ENCODE results near the gene USH1C. TPM values are rescaled to one million over a fixed set of nuclear protein-coding genes. Genes with fewer than 3 reads are reported as not detected.
A peak's percentile ranks its signal among the peaks of the same experiment; 100 is the strongest.

Gene USH1C
- total and polyA plus RNA-seq, 4 donors = 3.1 to 5.3 (median 3.5) TPM

DNA sequence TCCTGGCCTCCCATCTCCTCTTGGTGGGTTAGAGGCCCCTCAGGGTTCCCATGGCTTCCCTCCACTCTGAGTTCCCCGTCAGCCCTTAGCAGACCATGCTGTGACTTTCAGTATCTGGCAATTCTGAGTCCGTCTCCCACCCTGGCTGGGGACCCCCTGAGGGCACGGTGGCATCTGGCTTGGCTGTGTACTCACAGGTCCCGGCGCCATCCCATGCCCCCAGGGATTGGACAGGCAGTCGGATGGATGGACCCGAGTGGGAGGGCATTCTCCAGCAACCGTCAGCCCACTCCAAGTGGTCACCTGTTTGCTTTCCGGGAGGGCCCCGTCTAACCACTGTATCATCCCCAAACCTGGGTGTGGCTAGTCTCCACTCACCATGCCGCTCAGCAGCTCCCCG lies 43.5 kb downstream of the USH1C start:
- Histone ChIP-seq H3K4me3 (ENCODE audit: low read depth, low read length) (no peak overlapping the region), H3K9me3 (ENCODE audit: control insufficient read depth, insufficient read depth, low read length) (no peaks in the 10 kb centered on the region), H3K36me3 (ENCODE audit: control insufficient read depth, insufficient read depth, low read length) (no peaks in the 10 kb centered on the region), H3K27ac (ENCODE audit: low read depth, low read length) (no peak overlapping the region), H3K27me3 (ENCODE audit: control insufficient read depth, insufficient read depth, low read length) (no peaks in the 10 kb centered on the region), H3K4me1 (ENCODE audit: control insufficient read depth, insufficient read depth, low read length) (peaks cover 7% of the 10 kb centered on the region)
- no peak for DNase-seq (ENCODE audit: low read depth in 4 of 6, low spot score in 6 of 6)
- 90% methylated on average over 12 of the region's 12 CpGs for WGBS (ENCODE audit: insufficient coverage)

DNA sequence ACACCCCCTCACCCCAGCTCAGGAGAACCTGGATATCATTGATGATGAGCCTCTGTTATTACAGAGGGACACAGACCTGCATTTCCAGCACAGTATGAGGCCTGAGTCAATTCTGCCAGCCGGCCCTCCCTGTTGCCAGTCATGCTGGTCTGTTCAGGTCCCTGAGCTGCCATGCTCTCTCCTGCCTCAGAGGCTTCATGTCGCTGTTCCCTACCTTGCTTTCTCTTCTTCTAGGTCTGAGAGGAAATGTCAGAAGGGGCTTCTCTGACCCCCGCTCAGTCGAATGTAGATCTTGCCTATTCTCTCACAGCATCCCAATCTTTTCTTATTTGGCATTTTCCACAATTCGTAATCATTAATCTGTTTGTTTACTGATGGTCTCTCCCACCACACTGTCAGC lies 45.7 kb downstream of the USH1C start:
- no peaks in the 10 kb centered on the region for H3K9me3 ChIP-seq (ENCODE audit: control insufficient read depth, insufficient read depth, low read length)
- H3K4me1 ChIP-seq (ENCODE audit: control insufficient read depth, insufficient read depth, low read length) = peaks cover 2% of the 10 kb centered on the region
- 62% methylated on average over 4 of the region's 5 CpGs for WGBS (ENCODE audit: insufficient coverage)
- H3K4me3 ChIP-seq (ENCODE audit: low read depth, low read length) = no peak overlapping the region
- no peaks in the 10 kb centered on the region for H3K27me3 ChIP-seq (ENCODE audit: control insufficient read depth, insufficient read depth, low read length)
- no peak overlapping the region for H3K27ac ChIP-seq (ENCODE audit: low read depth, low read length)
- no peaks in the 10 kb centered on the region for H3K36me3 ChIP-seq (ENCODE audit: control insufficient read depth, insufficient read depth, low read length)
- DNase-seq (ENCODE audit: low read depth in 4 of 6, low spot score in 6 of 6) = peak in 1 of 6 donors; percentile 64

DNA sequence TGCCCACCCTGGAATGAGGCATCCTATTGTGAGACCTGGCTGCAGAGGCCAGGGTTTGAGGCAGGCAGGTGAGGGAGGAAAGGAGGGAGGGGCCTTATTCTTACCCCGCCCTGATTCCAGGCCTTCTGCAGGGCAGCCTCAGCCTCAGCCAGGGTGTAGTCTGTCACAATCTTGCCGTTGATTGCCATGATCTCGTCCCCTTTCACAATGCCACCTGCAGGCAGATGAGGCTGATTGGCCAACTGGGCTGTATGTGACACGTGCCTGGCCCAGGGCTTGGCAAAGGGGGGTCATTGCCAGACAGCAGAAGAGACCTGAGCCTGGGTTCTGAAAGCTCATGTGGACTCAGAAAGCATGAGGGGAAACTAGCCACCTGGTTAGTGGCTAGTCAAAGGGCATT lies 46.2 kb downstream of the USH1C start:
- H3K4me1 ChIP-seq (ENCODE audit: control insufficient read depth, insufficient read depth, low read length) = peaks cover 2% of the 10 kb centered on the region
- H3K36me3 ChIP-seq (ENCODE audit: control insufficient read depth, insufficient read depth, low read length) = no peaks in the 10 kb centered on the region
- no peaks in the 10 kb centered on the region for H3K27me3 ChIP-seq (ENCODE audit: control insufficient read depth, insufficient read depth, low read length)
- no peak overlapping the region for H3K27ac ChIP-seq (ENCODE audit: low read depth, low read length)
- WGBS (ENCODE audit: insufficient coverage) = 22% methylated on average over 3 of the region's 4 CpGs
- DNase-seq (ENCODE audit: low read depth in 4 of 6, low spot score in 6 of 6) = no peak
- no peak overlapping the region for H3K4me3 ChIP-seq (ENCODE audit: low read depth, low read length)
- H3K9me3 ChIP-seq (ENCODE audit: control insufficient read depth, insufficient read depth, low read length) = no peaks in the 10 kb centered on the region

DNA sequence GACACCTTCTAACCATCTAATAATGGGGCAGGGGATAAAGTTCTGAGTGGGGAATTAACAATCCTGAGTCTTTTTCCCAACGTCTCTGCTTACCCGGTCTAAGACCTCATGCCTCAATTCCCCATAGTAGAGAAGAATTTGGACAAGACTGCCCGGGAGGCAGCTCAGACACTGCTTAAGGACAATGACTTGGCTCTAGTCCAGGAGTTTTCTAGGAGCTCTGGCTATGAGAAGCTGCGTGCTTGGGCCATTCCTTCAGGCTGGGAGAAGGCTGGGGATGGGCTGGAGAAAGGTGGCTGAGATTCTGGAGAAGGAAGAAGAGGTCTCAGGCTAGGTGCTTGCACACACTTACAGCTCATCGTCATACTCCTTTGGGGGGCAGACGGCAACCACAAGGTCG lies 47.8 kb downstream of the USH1C start:
- peak in 1 of 6 donors; percentile 43 for DNase-seq (ENCODE audit: low read depth in 4 of 6, low spot score in 6 of 6)
- Histone ChIP-seq H3K36me3 (ENCODE audit: control insufficient read depth, insufficient read depth, low read length) (no peaks in the 10 kb centered on the region), H3K4me1 (ENCODE audit: control insufficient read depth, insufficient read depth, low read length) (peaks cover 2% of the 10 kb centered on the region), H3K27me3 (ENCODE audit: control insufficient read depth, insufficient read depth, low read length) (no peaks in the 10 kb centered on the region), H3K27ac (ENCODE audit: low read depth, low read length) (no peak overlapping the region), H3K9me3 (ENCODE audit: control insufficient read depth, insufficient read depth, low read length) (no peaks in the 10 kb centered on the region), H3K4me3 (ENCODE audit: low read depth, low read length) (no peak overlapping the region)
- 67% methylated on average over 5 of the region's 7 CpGs for WGBS (ENCODE audit: insufficient coverage)

DNA sequence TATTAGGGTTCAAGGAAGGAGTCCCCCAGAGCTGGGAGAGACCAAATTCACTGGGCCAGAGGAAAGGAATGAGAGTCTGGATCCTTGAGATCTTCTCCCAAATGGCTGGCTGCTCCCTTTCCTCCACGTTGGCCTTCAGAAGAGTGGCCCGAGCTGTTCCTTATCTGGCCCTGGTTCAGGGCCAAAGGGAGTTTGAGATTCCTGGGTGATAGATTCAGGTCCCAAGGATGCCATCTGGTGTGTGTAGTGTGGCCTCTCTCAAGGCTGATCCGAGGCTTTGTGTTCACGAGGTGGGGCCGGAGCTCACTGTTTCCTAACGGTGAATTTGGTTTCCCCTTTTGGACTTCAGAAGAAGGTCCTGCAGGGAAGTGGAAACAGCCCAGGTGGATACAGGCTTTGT lies 50.2 kb downstream of the USH1C start:
- peaks cover 2% of the 10 kb centered on the region for H3K4me1 ChIP-seq (ENCODE audit: control insufficient read depth, insufficient read depth, low read length)
- H3K27ac ChIP-seq (ENCODE audit: low read depth, low read length) = no peak overlapping the region
- H3K27me3 ChIP-seq (ENCODE audit: control insufficient read depth, insufficient read depth, low read length) = no peaks in the 10 kb centered on the region
- DNase-seq (ENCODE audit: low read depth in 4 of 6, low spot score in 6 of 6) = no peak
- 93% methylated on average over 4 of the region's 6 CpGs for WGBS (ENCODE audit: insufficient coverage)
- no peaks in the 10 kb centered on the region for H3K36me3 ChIP-seq (ENCODE audit: control insufficient read depth, insufficient read depth, low read length)
- H3K4me3 ChIP-seq (ENCODE audit: low read depth, low read length) = no peak overlapping the region
- no peaks in the 10 kb centered on the region for H3K9me3 ChIP-seq (ENCODE audit: control insufficient read depth, insufficient read depth, low read length)

DNA sequence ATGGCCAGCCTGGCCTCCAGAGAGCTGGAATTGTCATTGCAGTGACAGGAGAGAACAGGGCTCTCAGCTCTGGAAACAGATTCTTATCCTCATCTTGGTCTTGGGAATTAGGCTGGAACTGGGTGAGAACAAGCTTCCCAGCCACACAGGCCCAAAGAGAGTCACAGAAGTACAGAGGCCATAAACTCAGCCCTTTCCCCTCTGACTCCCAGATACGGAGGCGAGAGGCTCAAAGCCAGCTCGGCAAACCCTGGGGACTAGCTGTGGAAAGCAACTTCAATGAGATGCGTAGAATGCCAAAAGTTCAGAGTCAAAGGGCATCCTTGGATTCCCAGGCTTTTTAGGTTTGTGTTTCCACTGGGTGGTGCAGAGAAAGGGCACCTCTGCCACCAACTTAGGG lies 53.3 kb downstream of the USH1C start:
- no peak overlapping the region for H3K4me3 ChIP-seq (ENCODE audit: low read depth, low read length)
- peaks cover 2% of the 10 kb centered on the region for H3K4me1 ChIP-seq (ENCODE audit: control insufficient read depth, insufficient read depth, low read length)
- no peak overlapping the region for H3K27ac ChIP-seq (ENCODE audit: low read depth, low read length)
- no CpG with 5 or more reads among the region's 4 CpGs for WGBS (ENCODE audit: insufficient coverage)
- H3K9me3 ChIP-seq (ENCODE audit: control insufficient read depth, insufficient read depth, low read length) = no peaks in the 10 kb centered on the region
- H3K27me3 ChIP-seq (ENCODE audit: control insufficient read depth, insufficient read depth, low read length) = no peaks in the 10 kb centered on the region
- DNase-seq (ENCODE audit: low read depth in 4 of 6, low spot score in 6 of 6) = no peak
- no peaks in the 10 kb centered on the region for H3K36me3 ChIP-seq (ENCODE audit: control insufficient read depth, insufficient read depth, low read length)

DNA sequence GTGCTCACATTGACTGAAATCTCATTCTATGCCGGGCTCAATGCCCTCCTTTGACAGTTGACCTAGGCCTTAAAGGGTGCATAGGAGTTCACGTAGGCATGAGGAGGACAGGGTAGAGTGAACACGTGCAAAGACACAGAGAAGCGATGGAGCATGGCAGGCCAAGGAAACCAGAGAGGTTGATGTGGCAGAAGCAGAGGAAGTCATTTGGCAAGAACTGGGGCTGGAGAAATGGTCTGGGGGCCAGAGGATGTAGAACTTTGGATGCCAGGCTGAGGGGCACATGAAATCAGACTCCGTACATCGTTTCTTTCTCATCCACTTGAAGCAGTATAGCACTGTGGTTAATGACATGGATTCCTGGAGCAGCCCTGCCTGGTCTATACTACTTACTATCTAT lies 54.0 kb downstream of the USH1C start:
- Histone ChIP-seq H3K36me3 (ENCODE audit: control insufficient read depth, insufficient read depth, low read length) (no peaks in the 10 kb centered on the region), H3K27ac (ENCODE audit: low read depth, low read length) (no peak overlapping the region), H3K27me3 (ENCODE audit: control insufficient read depth, insufficient read depth, low read length) (no peaks in the 10 kb centered on the region), H3K4me1 (ENCODE audit: control insufficient read depth, insufficient read depth, low read length) (peaks cover 2% of the 10 kb centered on the region), H3K9me3 (ENCODE audit: control insufficient read depth, insufficient read depth, low read length) (no peaks in the 10 kb centered on the region), H3K4me3 (ENCODE audit: low read depth, low read length) (no peak overlapping the region)
- no peak for DNase-seq (ENCODE audit: low read depth in 4 of 6, low spot score in 6 of 6)
- 87% methylated on average over 4 of the region's 6 CpGs for WGBS (ENCODE audit: insufficient coverage)

DNA sequence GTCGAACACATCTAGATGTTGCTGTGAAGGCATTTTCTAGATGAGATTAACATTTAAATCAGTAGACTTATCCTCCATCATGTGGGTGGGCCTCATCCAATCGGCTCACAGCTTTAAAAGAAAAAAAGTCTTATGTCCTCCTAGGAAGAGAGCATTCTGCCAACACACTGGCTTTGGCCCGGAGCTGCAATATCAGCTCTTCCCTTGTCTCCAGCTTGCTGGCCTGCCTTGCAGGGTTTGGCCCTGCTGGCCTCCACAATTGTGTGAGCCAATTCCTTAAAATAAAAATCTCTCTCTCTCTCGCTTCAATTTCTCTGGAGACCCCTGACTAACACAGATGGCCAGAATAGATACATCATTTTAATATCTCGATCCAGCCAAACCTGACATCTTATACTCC lies 54.5 kb downstream of the USH1C start:
- peak in 1 of 6 donors; percentile 44 for DNase-seq (ENCODE audit: low read depth in 4 of 6, low spot score in 6 of 6)

DNA sequence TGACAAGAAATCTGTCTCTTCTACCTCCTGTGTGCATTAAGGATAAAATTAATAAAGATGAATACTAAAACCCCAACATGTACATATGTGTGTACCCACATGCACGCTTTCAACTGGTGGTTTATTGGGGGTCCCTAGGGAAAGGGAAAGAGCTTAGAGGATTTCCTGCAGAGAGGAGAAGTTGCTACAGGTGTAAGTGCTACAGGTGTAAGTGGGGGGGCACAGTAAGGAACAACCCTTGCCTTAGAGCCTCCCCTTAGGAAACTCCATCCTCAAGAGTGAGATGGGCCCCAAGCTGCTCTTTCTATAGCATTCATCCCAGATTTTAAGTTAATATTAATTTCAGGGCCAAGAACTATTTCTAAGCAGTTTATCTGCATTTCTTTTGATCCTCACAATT lies 55.7 kb downstream of the USH1C start:
- H3K36me3 ChIP-seq (ENCODE audit: control insufficient read depth, insufficient read depth, low read length) = no peaks in the 10 kb centered on the region
- H3K9me3 ChIP-seq (ENCODE audit: control insufficient read depth, insufficient read depth, low read length) = no peaks in the 10 kb centered on the region
- H3K4me1 ChIP-seq (ENCODE audit: control insufficient read depth, insufficient read depth, low read length) = no peaks in the 10 kb centered on the region
- WGBS (ENCODE audit: insufficient coverage) = no CpG with 5 or more reads among the region's 1 CpG
- H3K4me3 ChIP-seq (ENCODE audit: low read depth, low read length) = no peak overlapping the region
- DNase-seq (ENCODE audit: low read depth in 4 of 6, low spot score in 6 of 6) = no peak
- H3K27me3 ChIP-seq (ENCODE audit: control insufficient read depth, insufficient read depth, low read length) = no peaks in the 10 kb centered on the region
- H3K27ac ChIP-seq (ENCODE audit: low read depth, low read length) = no peak overlapping the region

More for the DNA sequence above, 54.5 kb downstream of the USH1C start:
- no peaks in the 10 kb centered on the region for H3K36me3 ChIP-seq (ENCODE audit: control insufficient read depth, insufficient read depth, low read length)
- no peak overlapping the region for H3K4me3 ChIP-seq (ENCODE audit: low read depth, low read length)
- H3K27me3 ChIP-seq (ENCODE audit: control insufficient read depth, insufficient read depth, low read length) = no peaks in the 10 kb centered on the region
- no peak overlapping the region for H3K27ac ChIP-seq (ENCODE audit: low read depth, low read length)
- WGBS (ENCODE audit: insufficient coverage) = 79% methylated on average over 3 of the region's 5 CpGs
- no peaks in the 10 kb centered on the region for H3K4me1 ChIP-seq (ENCODE audit: control insufficient read depth, insufficient read depth, low read length)
- no peaks in the 10 kb centered on the region for H3K9me3 ChIP-seq (ENCODE audit: control insufficient read depth, insufficient read depth, low read length)

DNA sequence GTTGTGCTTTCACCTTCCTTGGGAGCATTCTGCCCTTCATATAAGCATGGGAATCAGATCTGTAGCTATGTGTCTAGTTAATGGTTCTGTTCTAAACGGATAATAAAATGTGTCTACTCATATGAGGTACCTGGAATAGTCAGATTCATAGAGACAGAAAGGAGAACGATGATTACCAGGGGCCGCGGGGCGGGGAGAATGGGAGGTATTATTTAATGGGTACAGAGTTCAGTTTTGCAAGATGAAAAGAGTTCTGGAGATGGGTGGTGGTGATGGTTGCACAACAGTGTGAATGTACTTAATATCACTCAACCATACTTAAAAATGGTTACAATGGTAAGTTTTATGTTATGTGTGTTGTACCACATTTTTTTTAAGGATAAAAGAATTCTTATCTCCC lies 57.6 kb downstream of the USH1C start:
- Histone ChIP-seq H3K36me3 (ENCODE audit: control insufficient read depth, insufficient read depth, low read length) (no peaks in the 10 kb centered on the region), H3K27me3 (ENCODE audit: control insufficient read depth, insufficient read depth, low read length) (no peaks in the 10 kb centered on the region), H3K9me3 (ENCODE audit: control insufficient read depth, insufficient read depth, low read length) (no peaks in the 10 kb centered on the region), H3K27ac (ENCODE audit: low read depth, low read length) (no peak overlapping the region), H3K4me3 (ENCODE audit: low read depth, low read length) (no peak overlapping the region), H3K4me1 (ENCODE audit: control insufficient read depth, insufficient read depth, low read length) (no peaks in the 10 kb centered on the region)
- DNase-seq (ENCODE audit: low read depth in 4 of 6, low spot score in 6 of 6) = no peak
- WGBS (ENCODE audit: insufficient coverage) = 81% methylated on average over 2 of the region's 5 CpGs

Measured in spinal cord (tissue), 10 donors.